ENCODE data around the gene CDKN1B. TPM values are rescaled to one million over a fixed set of nuclear protein-coding genes. Genes with fewer than 3 reads are reported as not detected.

Gene CDKN1B
- polyA plus RNA-seq, 6 donors from 2014 or later, result 4.7 to 26.8 (median 14.5) TPM

GRCh38 chr12:12759234-12759915 is 42.2 kb downstream of the CDKN1B start:
- no peaks in the 10 kb centered on the region for H3K9me3 Mint-ChIP-seq
- H3K4me3 Mint-ChIP-seq, result no peak overlapping the region
- no peak for ATAC-seq (ENCODE audit: low read depth in 2 of 2)
- no peaks in the 10 kb centered on the region for H3K27me3 Mint-ChIP-seq
- H3K36me3 Mint-ChIP-seq, result no peaks in the 10 kb centered on the region
- DNase-seq, result no peak
- H3K4me1 Mint-ChIP-seq, result peaks cover 0 to 2% (median 0%) of the 10 kb centered on the region in 3 donors
- H3K27ac Mint-ChIP-seq, result no peak overlapping the region

GRCh38 chr12:12764824-12765223 is 47.7 kb downstream of the CDKN1B start:
- peak overlapping the region in 1 of 6 donors; percentile 89 for H3K27ac Mint-ChIP-seq
- H3K4me1 Mint-ChIP-seq, result peaks cover 0 to 3% (median 0%) of the 10 kb centered on the region in 3 donors
- H3K27me3 Mint-ChIP-seq, result no peaks in the 10 kb centered on the region
- peaks cover 3 to 4% of the 10 kb centered on the region in 2 donors for H3K36me3 Mint-ChIP-seq
- H3K4me3 Mint-ChIP-seq, result no peak overlapping the region
- H3K9me3 Mint-ChIP-seq, result peaks cover 0 to 6% (median 3%) of the 10 kb centered on the region in 7 donors
- no peak for ATAC-seq (ENCODE audit: low read depth in 2 of 2)
- DNase-seq, result no peak

GRCh38 chr12:12770262-12770661 is 53.1 kb downstream of the CDKN1B start:
- H3K4me1 Mint-ChIP-seq, result no peaks in the 10 kb centered on the region
- ATAC-seq (ENCODE audit: low read depth in 2 of 2) (no peak), DNase-seq (no peak)
- H3K27ac Mint-ChIP-seq, result no peak overlapping the region
- H3K4me3 Mint-ChIP-seq, result no peak overlapping the region
- H3K36me3 Mint-ChIP-seq, result peaks cover 10 to 13% of the 10 kb centered on the region in 2 donors
- no peaks in the 10 kb centered on the region for H3K27me3 Mint-ChIP-seq
- H3K9me3 Mint-ChIP-seq, result peaks cover 0 to 34% (median 14%) of the 10 kb centered on the region in 7 donors

Other genes starting within 250 kb of the CDKN1B start
- under 1 TPM in 4 of 6 donors, not detected in 2; 0.26 to 0.90 (median 0.36) TPM for gene DUSP16, start 154.5 kb upstream of the CDKN1B start, polyA plus RNA-seq (ENCODE audit: low read depth in 6 of 6)
- gene CREBL2, start 105.5 kb upstream of the CDKN1B start, polyA plus RNA-seq (ENCODE audit: low read depth in 6 of 6), result 10 to 100 TPM; 21.9 to 29.3 (median 25.6) TPM
- under 1 TPM in 3 of 6 donors, not detected in 3; 0.16 to 0.52 (median 0.30) TPM for gene GPR19, start 21.2 kb upstream of the CDKN1B start, polyA plus RNA-seq (ENCODE audit: low read depth in 6 of 6)
- gene APOLD1, start 68.3 kb downstream of the CDKN1B start, polyA plus RNA-seq (ENCODE audit: low read depth in 6 of 6), result 1 to 10 TPM in 3 of 6 donors, under 1 TPM in 2, not detected in 1; 0.51 to 2.0 (median 1.1) TPM
- 10 to 100 TPM; 52.0 to 98.1 (median 78.2) TPM for gene DDX47, start 96.0 kb downstream of the CDKN1B start, polyA plus RNA-seq (ENCODE audit: low read depth in 6 of 6)
- not detected for gene GPRC5A, start 174.2 kb downstream of the CDKN1B start, polyA plus RNA-seq (ENCODE audit: low read depth in 6 of 6)
- under 1 TPM in 1 of 6 donors, not detected in 5; 0.32 TPM for gene GPRC5D, start 234.8 kb downstream of the CDKN1B start, polyA plus RNA-seq (ENCODE audit: low read depth in 6 of 6)